Naive thymus-derived CD4-positive, alpha-beta T cell (primary cell): Measurements from ENCODE around the gene APOA4. TPM values are rescaled to one million over a fixed set of nuclear protein-coding genes. Genes with fewer than 3 reads are reported as not detected.

Experiments
- ATAC-seq: fragments of 150-1000 bp; cut with Tn5 transposase; 2 replicates; pipeline ENCODE4 v1.10.0; 2021; ENCODE audit warnings: mild to moderate bottlenecking, moderate library complexity
- CTCF ChIA-PET: fragments of 350-600 bp; sonication (Branson Sonifier 250); formaldehyde crosslinking; loops from one replicate; lab custom pipeline; 2021; ENCODE audit warnings: antibody characterized with exemption; lab: Charles Lee
- POLR2A ChIA-PET: fragments of 350-600 bp; sonication (Branson Sonifier 250); formaldehyde crosslinking; loops from one replicate; lab custom pipeline; 2021; ENCODE audit warnings: antibody characterized with exemption, inconsistent platforms; lab: Charles Lee
- DNase-seq, 9 donors: peaks; one replicate each; pipeline versions ENCODE4 v3.0.0 to v3.0.0-alpha.2; 2020 to 2022; ENCODE audit warnings: mixed read lengths in 1 of 9
- H3K27ac ChIP-seq: one replicate; pipeline ENCODE4 v1.7.0; 2013; ENCODE audit warnings: mild to moderate bottlenecking, low read depth, low read length, moderate library complexity
- H3K27me3 ChIP-seq, 2 donors: one replicate each; pipeline ENCODE4 v1.7.0; 2013; ENCODE audit warnings: low read length in 2 of 2, mild to moderate bottlenecking in 2 of 2, moderate library complexity in 2 of 2; ENCODE audit not compliant: control insufficient read depth in 2 of 2, insufficient read depth in 2 of 2
- H3K36me3 ChIP-seq, 3 experiments: 1 replicate in 2 of 3; 2 replicates in 1 of 3; pipeline ENCODE4 v1.7.0; 2013; ENCODE audit warnings: low read length in 3 of 3, mild to moderate bottlenecking in 3 of 3, moderate library complexity in 1 of 3; ENCODE audit not compliant: insufficient read depth in 3 of 3, control insufficient read depth in 2 of 3
- H3K4me1 ChIP-seq, 2 donors: one replicate each; pipeline ENCODE4 v1.7.0; 2013; ENCODE audit warnings: low read length in 2 of 2, mild to moderate bottlenecking in 2 of 2, moderate library complexity in 1 of 2; ENCODE audit not compliant: control insufficient read depth in 2 of 2, insufficient read depth in 2 of 2
- H3K4me3 ChIP-seq: 2 replicates; pipeline ENCODE4 v1.7.0; 2013; ENCODE audit warnings: mild to moderate bottlenecking, low read length
- H3K9me3 ChIP-seq, 3 experiments: 1 replicate in 2 of 3; 2 replicates in 1 of 3; pipeline ENCODE4 v1.7.0; 2013; ENCODE audit warnings: low read length in 3 of 3; ENCODE audit not compliant: control insufficient read depth in 2 of 3
- H3K27ac Mint-ChIP-seq, 9 donors: one replicate each; pipeline ENCODE4 v1.8.0; 2020 to 2022; ENCODE audit warnings: mixed read lengths in 9 of 9, mild to moderate bottlenecking in 8 of 9, moderate library complexity in 5 of 9, inconsistent platforms in 2 of 9
- H3K27me3 Mint-ChIP-seq, 5 donors: one replicate each; pipeline ENCODE4 v1.8.0; 2021 to 2022; ENCODE audit warnings: mixed read lengths in 5 of 5, mild to moderate bottlenecking in 1 of 5
- H3K36me3 Mint-ChIP-seq, 5 donors: one replicate each; pipeline ENCODE4 v1.8.0; 2020 to 2022; ENCODE audit warnings: mixed read lengths in 5 of 5, mild to moderate bottlenecking in 3 of 5, inconsistent platforms in 1 of 5
- H3K4me1 Mint-ChIP-seq, 7 donors: one replicate each; pipeline ENCODE4 v1.8.0; 2020 to 2022; ENCODE audit warnings: mixed read lengths in 7 of 7, mild to moderate bottlenecking in 3 of 7, inconsistent platforms in 1 of 7
- H3K4me3 Mint-ChIP-seq, 10 donors: one replicate each; pipeline ENCODE4 v1.8.0; 2020 to 2022; ENCODE audit warnings: mild to moderate bottlenecking in 10 of 10, mixed read lengths in 10 of 10, moderate library complexity in 6 of 10, inconsistent platforms in 2 of 10
- H3K9me3 Mint-ChIP-seq, 11 donors: one replicate each; pipeline ENCODE4 v1.8.0; 2020 to 2022; ENCODE audit warnings: mixed read lengths in 11 of 11, mild to moderate bottlenecking in 4 of 11, inconsistent platforms in 1 of 11, moderate library complexity in 1 of 11
- intact Hi-C, 2 donors: fragments of 100-400 bp; cut with micrococcal nuclease; formaldehyde crosslinking; loops; one replicate each; pipeline ENCODE4 v1.15.1; 2023
- polyA plus RNA-seq, 2 donors: library from polyadenylated mRNA; unstranded; fragments of 300-500 nt; fragmentation: Illumina TruSeq; gene quantifications; one replicate each; pipeline ENCODE4 v1.2.3, GENCODE V29; 2021
- total RNA-seq, 6 experiments: library from RNA in 5 of 6; stranded (reverse) in 5 of 6; gene quantifications; 1 replicate in 5 of 6; 2 replicates in 1 of 6; pipeline ENCODE4 v1.2.3 and lab custom pipeline; 2021 to 2026

Gene APOA4
- total and polyA plus RNA-seq, 7 experiments from 2014 or later: not detected

DNA sequence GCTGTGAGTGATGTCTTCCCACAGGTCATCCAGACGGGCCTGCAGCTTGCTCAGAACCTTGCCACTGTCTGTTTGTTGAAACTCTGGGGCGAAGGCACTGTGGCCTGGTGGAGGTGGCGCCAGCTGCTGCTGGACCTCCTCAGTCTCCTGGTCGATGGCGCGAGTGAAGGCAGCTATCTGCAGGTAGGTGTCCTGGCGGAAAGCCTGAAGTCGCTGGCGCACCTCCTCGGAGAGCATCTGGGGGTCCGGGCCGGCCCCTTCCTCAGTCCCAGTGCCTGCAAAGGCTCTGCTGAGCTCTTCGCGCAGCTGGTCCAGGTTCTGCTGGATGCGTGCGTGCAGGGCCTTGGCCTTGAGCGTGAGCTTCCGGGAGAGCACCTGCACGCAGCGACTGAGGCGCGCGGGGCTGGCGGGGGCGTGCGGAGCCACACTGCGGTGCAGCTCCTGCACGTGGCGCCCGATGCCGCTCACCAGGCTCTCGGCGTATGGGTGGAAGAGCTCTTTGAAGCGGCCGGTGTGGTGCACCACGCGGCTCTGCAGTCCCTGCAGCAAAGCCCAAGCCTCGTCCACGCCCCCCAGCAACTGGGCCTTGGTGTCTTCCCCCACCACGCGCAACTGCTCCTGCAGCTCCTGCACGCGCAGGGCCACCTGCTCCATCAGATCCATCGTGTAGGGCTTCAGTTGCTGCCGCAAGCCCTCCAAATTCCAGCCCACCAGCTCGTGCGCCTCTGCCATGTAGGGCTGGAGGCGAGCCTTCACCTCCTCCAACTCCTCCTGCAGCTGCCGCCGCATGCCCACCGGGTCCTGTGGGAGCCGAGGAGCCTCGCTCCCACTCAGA lies 32.7 kb downstream of the APOA4 start:
- POLR2A ChIA-PET: interaction anchor here (1.0 to 2.4 kb wide), 8 partner anchors 18 to 437 kb away, joined by 3 to 15 read pairs (median 4); partner anchors contain the start of genes APOA1, BUD13 and SIK3
- no peak overlapping the region for H3K27ac ChIP-seq
- no peaks in the 10 kb centered on the region for H3K9me3 ChIP-seq
- Mint-ChIP-seq H3K27me3 (no peaks in the 10 kb centered on the region), H3K36me3 (peaks cover under 1 to 15% (median 6%) of the 10 kb centered on the region in 5 donors), H3K9me3 (peaks cover 0 to 4% (median 0%) of the 10 kb centered on the region in 11 donors), H3K4me3 (peak overlapping the region in 3 of 10 donors; percentile 35 to 62 (median 61)), H3K27ac (peak overlapping the region in 3 of 9 donors; percentile 38 to 88 (median 59)), H3K4me1 (peaks cover 26 to 43% (median 37%) of the 10 kb centered on the region in 7 donors)
- ATAC-seq: no peak
- no peak for DNase-seq
- H3K4me3 ChIP-seq: no peak overlapping the region
- CTCF ChIA-PET: interaction anchor here (0.6 to 5.8 kb wide), 18 partner anchors 10 to 436 kb away, joined by 3 to 66 read pairs (median 6); partner anchors contain the start of genes APOA1 and SIDT2
- intact Hi-C loops: loop anchor here (1.0 to 2.0 kb wide), 6 partner anchors 46 to 436 kb away; no protein-coding TSS in a partner anchor
- H3K36me3 ChIP-seq: peaks cover 5 to 16% (median 10%) of the 10 kb centered on the region in 3 experiments
- no peaks in the 10 kb centered on the region for H3K27me3 ChIP-seq
- peaks cover 17 to 24% of the 10 kb centered on the region in 2 donors for H3K4me1 ChIP-seq

DNA sequence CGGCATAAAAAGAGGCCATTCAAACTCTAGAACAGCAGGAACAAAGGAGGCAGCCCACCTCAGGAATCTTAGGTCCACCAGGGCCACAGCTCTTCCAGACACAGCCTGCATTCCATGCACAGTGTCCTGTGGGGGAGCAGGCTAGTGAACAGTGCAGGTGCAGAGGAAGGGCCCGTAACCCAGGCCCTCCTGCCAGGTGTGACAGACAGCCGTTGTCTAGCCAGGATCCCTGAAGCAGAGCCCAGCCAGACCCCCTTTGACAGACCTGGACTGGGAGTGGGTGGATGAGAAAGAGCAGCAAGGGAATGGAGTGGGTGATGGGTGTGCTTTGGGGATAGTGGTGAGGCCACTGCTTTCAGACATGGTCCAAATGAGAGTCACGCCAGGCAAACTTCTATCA lies 34.1 kb downstream of the APOA4 start:
- intact Hi-C loops: loop anchor here (1.0 to 5.0 kb wide), 8 partner anchors 16 to 538 kb away; partner anchors contain the start of genes CEP164 (in 1 of the 2), PAFAH1B2 (in 1 of the 2), SIDT2 (in 1 of the 2) and SIK3 (in 1 of the 2)
- POLR2A ChIA-PET: interaction anchor here (0.6 to 3.3 kb wide), 6 partner anchors 10 to 309 kb away, joined by 3 to 49 read pairs (median 8); partner anchors contain the start of genes APOA1, BUD13 and SIK3
- peaks cover 32 to 57% (median 47%) of the 10 kb centered on the region in 7 donors for H3K4me1 Mint-ChIP-seq

DNA sequence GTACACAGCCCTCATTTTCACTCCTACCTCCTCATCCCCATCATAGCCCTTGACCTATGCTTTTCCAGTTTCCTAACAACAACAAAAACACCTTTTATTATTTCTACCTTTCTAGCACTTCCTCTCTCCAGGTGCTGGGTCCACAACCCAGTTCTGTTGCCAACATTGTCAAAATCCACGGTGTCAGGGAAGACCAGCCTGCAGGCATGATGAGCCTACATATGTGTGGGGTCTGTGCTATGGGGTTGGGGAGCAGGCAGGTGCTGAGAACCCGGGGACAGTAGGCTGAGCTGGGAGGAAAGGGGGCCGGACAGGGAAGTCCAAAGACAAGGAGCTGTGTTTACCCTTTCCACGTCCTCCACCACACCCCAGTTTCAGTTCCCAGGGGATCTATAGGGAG lies 34.6 kb downstream of the APOA4 start:
- intact Hi-C loops: loop anchor here (1.0 to 5.0 kb wide), 8 partner anchors 15 to 539 kb away; partner anchors contain the start of genes CEP164 (in 1 of the 2), PAFAH1B2 (in 1 of the 2), SIDT2 (in 1 of the 2) and SIK3 (in 1 of the 2)
- Mint-ChIP-seq H3K4me1 (peaks cover 32 to 57% (median 47%) of the 10 kb centered on the region in 7 donors), H3K27me3 (no peaks in the 10 kb centered on the region), H3K4me3 (peak overlapping the region; percentile 85 to 98 (median 92)), H3K36me3 (peaks cover 9 to 30% (median 21%) of the 10 kb centered on the region in 5 donors), H3K9me3 (peaks cover 0 to 4% (median 0%) of the 10 kb centered on the region in 11 donors), H3K27ac (peak overlapping the region; percentile 80 to 98 (median 96))
- Histone ChIP-seq H3K9me3 (no peaks in the 10 kb centered on the region), H3K4me1 (peaks cover 17 to 24% of the 10 kb centered on the region in 2 donors), H3K36me3 (peaks cover 20 to 35% (median 25%) of the 10 kb centered on the region in 3 experiments), H3K27me3 (no peaks in the 10 kb centered on the region), H3K4me3 (peak overlapping the region; percentile 79), H3K27ac (peak overlapping the region; percentile 95)
- ChIA-PET CTCF (interaction anchor here (1.6 to 5.8 kb wide), 3 partner anchors 47 to 317 kb away, joined by 6 to 66 read pairs (median 39); partner anchors contain the start of gene APOA1), POLR2A (interaction anchor here (0.7 to 3.3 kb wide), 9 partner anchors 12 to 442 kb away, joined by 3 to 49 read pairs (median 7); partner anchors contain the start of genes APOA1, BUD13, SIDT2 and SIK3)
- ATAC-seq (no peak), DNase-seq (no peak)

More for the DNA sequence above, 34.1 kb downstream of the APOA4 start:
- Mint-ChIP-seq H3K36me3 (peaks cover 9 to 29% (median 20%) of the 10 kb centered on the region in 5 donors), H3K27me3 (no peaks in the 10 kb centered on the region), H3K4me3 (peak overlapping the region in 8 of 10 donors; percentile 9 to 96 (median 92)), H3K27ac (peak overlapping the region in 4 of 9 donors; percentile 24 to 97 (median 83)), H3K9me3 (peaks cover 0 to 4% (median 0%) of the 10 kb centered on the region in 11 donors)
- Histone ChIP-seq H3K4me3 (no peak overlapping the region), H3K27ac (no peak overlapping the region), H3K9me3 (no peaks in the 10 kb centered on the region), H3K36me3 (peaks cover 18 to 30% (median 24%) of the 10 kb centered on the region in 3 experiments), H3K4me1 (peaks cover 17 to 24% of the 10 kb centered on the region in 2 donors), H3K27me3 (no peaks in the 10 kb centered on the region)
- DNase-seq (no peak), ATAC-seq (no peak)
- CTCF ChIA-PET: interaction anchor here (4.1 to 5.8 kb wide), 2 partner anchors 47 to 317 kb away, joined by 39 to 66 read pairs; partner anchors contain the start of gene APOA1

DNA sequence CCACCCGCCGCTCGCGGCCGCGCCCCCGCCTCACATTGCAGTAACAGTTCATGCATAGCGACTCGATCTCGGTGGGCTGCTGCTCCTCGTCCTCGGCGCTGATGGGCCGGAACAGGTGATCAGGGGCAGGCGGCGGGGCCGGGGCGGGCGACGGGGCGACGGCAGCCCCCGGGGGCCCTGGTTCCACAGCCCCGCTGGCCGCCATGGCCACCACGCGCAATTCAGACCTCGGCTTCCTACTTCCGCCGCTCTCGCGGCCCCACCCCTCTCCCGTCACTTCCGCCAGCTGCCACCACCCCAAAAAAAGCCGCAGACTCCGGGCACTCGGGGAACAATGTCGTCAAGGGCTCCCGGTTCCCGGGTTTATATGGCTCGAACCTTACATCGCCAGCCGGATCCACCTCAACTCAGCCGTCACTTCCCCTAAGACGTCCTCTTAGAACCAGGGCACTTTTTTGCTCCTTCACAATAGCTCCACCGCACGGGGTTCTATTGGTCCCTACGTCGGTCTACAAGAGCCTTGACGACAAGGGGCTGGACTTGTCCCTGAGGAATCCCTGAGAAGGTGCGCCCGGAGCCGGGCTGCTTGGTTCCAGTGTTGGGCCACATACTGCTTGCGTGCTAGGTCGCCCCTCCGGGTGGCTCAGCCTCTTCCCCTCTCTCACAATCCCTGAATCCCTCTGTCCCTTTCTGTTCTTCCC lies 35.2 kb downstream of the APOA4 start, which contains the start of gene ZPR1:
TSS of gene ZPR1 (minus strand) at position 238 of the 701 bp plus-strand sequence. CDS start at position 205, 33 bp downstream.
- Histone ChIP-seq H3K27ac (peak within 1 kb of the TSS; percentile 95), H3K4me1 (peaks cover 17 to 24% of the 10 kb centered on the region in 2 donors), H3K36me3 (peaks cover 26 to 41% (median 31%) of the 10 kb centered on the region in 3 experiments), H3K4me3 (peak within 1 kb of the TSS; percentile 79), H3K27me3 (no peaks in the 10 kb centered on the region), H3K9me3 (no peaks in the 10 kb centered on the region)
- intact Hi-C loops: loop anchor here (1.0 to 5.0 kb wide), 8 partner anchors 15 to 539 kb away; partner anchors contain the start of genes CEP164 (in 1 of the 2), PAFAH1B2 (in 1 of the 2), SIDT2 (in 1 of the 2) and SIK3 (in 1 of the 2)
- ChIA-PET CTCF (interaction anchor here (0.8 to 4.1 kb wide), 6 partner anchors 17 to 439 kb away, joined by 4 to 39 read pairs (median 5); no protein-coding TSS in a partner anchor), POLR2A (interaction anchor here (0.6 to 3.3 kb wide), 16 partner anchors 8 to 443 kb away, joined by 3 to 49 read pairs (median 4); partner anchors contain the start of genes APOA1, BUD13, PAFAH1B2 and SIDT2)
- Mint-ChIP-seq H3K4me3 (peak within 1 kb of the TSS; percentile 85 to 98 (median 92)), H3K4me1 (peaks cover 32 to 57% (median 44%) of the 10 kb centered on the region in 7 donors), H3K27ac (peak within 1 kb of the TSS; percentile 80 to 98 (median 96)), H3K9me3 (peaks cover 0 to 4% (median 0%) of the 10 kb centered on the region in 11 donors), H3K36me3 (peaks cover 9 to 31% (median 23%) of the 10 kb centered on the region in 5 donors), H3K27me3 (no peaks in the 10 kb centered on the region)
- ATAC-seq (peak; percentile 92), DNase-seq (peak; percentile 75 to 88 (median 87))

DNA sequence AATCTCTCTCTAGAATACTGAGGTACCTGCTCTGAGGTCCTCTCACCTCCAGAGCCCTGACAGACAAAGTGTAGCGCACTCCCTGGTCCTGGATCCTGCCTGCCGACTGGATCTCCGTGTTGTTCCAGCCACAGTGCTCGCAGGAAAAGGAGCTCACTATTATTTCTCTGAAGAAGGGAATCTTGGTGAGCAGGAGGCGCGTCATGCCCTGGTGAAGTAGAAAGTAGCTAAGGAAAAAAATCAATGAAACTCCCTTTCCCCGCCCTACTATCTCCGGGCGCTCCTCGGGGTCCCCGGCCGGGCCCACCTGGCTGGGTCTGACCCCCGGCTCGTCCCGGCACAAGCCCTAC lies 35.7 kb downstream of the APOA4 start:
- ChIA-PET POLR2A (interaction anchor here (0.6 to 3.3 kb wide), 15 partner anchors 9 to 443 kb away, joined by 3 to 49 read pairs (median 4); partner anchors contain the start of genes APOA1, BUD13, PAFAH1B2 and SIDT2), CTCF (interaction anchor here (0.8 to 1.6 kb wide), 6 partner anchors 17 to 439 kb away, joined by 3 to 6 read pairs (median 4); no protein-coding TSS in a partner anchor)
- H3K4me1 Mint-ChIP-seq: peaks cover 32 to 57% (median 44%) of the 10 kb centered on the region in 7 donors
- Histone ChIP-seq H3K4me3 (peak overlapping the region; percentile 79), H3K4me1 (peaks cover 17 to 24% of the 10 kb centered on the region in 2 donors), H3K36me3 (peaks cover 31 to 46% (median 34%) of the 10 kb centered on the region in 3 experiments), H3K27ac (peak overlapping the region; percentile 95), H3K9me3 (no peaks in the 10 kb centered on the region), H3K27me3 (no peaks in the 10 kb centered on the region)
- H3K4me3 Mint-ChIP-seq: peak overlapping the region; percentile 85 to 98 (median 92)
- peak overlapping the region; percentile 79 to 98 (median 93) for H3K27ac Mint-ChIP-seq
- no peaks in the 10 kb centered on the region for H3K27me3 Mint-ChIP-seq
- ATAC-seq (no peak), DNase-seq (peak in 1 of 9 donors; percentile 13)
- intact Hi-C loops: loop anchor here in 1 of 2 donors (5.0 kb wide), 1 partner anchor 540 kb away; the partner anchor contains the start of gene CEP164
- H3K9me3 Mint-ChIP-seq: peaks cover 0 to 5% (median 0%) of the 10 kb centered on the region in 11 donors
- H3K36me3 Mint-ChIP-seq: peaks cover 9 to 37% (median 26%) of the 10 kb centered on the region in 5 donors
